HCT116 (cell line): ENCODE data around the gene NASP. TPM values are rescaled to one million over a fixed set of nuclear protein-coding genes. Genes with fewer than 3 reads are reported as not detected.

Experiments
- ATAC-seq: fragments of 200-7000 bp; cut with Tn5 transposase; 2 replicates; pipeline ENCODE4 v1.9.1; 2020; ENCODE audit warnings: mild to moderate bottlenecking, moderate library complexity
- BruUV-seq: library from RNA; stranded (reverse); fragments of 400-500 nt; replicated peaks from 2 replicates; lab custom pipeline; 2021; lab: Mats Ljungman, UMichigan
- CTCF ChIA-PET: fragments of 300-600 bp; sonication (Branson Sonifier 250); formaldehyde crosslinking; loops from one replicate; lab custom pipeline; 2021; ENCODE audit warnings: antibody characterized with exemption; lab: Charles Lee
- POLR2A ChIA-PET: fragments of 300-600, 350-600 bp; sonication (Branson Sonifier 250); formaldehyde crosslinking; loops from one replicate; lab custom pipeline; 2021; ENCODE audit warnings: antibody characterized with exemption; lab: Charles Lee
- RAD21 ChIA-PET, 2 experiments: fragments of 300-600 bp; sonication (Branson Sonifier 250); formaldehyde crosslinking; loops; one replicate each; lab custom pipeline; 2023; ENCODE audit warnings: low total read pairs in 2 of 2; ENCODE audit not compliant: uncharacterized antibody in 2 of 2, unreplicated experiment in 2 of 2, low non-redundant PET in 1 of 2; lab: Charles Lee
- DNase-seq: peaks from one replicate; pipeline ENCODE4 v3.0.0-alpha.2; 2010; ENCODE audit warnings: low read depth, low spot score
- H2AFZ ChIP-seq: fragments of 200-600 bp; shearing (Covaris generic), sonication (generic); 2 replicates; pipeline ENCODE4 v1.6.1; 2017; ENCODE audit warnings: low read depth, mixed run types, mixed read lengths, antibody characterized with exemption, low read length; ENCODE audit not compliant: poor library complexity, severe bottlenecking
- H3K27ac ChIP-seq: 2 replicates; pipeline ENCODE4 v1.5.1; 2012; ENCODE audit warnings: low read depth, low read length
- H3K27me3 ChIP-seq: fragments of 200-600 bp; sonication (generic); 2 replicates; pipeline ENCODE4 v1.6.1; 2016; ENCODE audit warnings: mixed run types, low read length, mixed read lengths; ENCODE audit not compliant: insufficient read depth
- H3K36me3 ChIP-seq, 2 experiments: fragments of 200-500 bp in 1 of 2; fragments of 200-600 bp in 1 of 2; sonication (Bioruptor generic) in 1 of 2; sonication (generic) in 1 of 2; 2 replicates each; pipeline versions ENCODE4 v1.5.1 to v1.6.1; 2014 to 2016; ENCODE audit warnings: low read length in 2 of 2, inconsistent platforms in 1 of 2, mixed read lengths in 1 of 2, mixed run types in 1 of 2; ENCODE audit not compliant: insufficient read depth in 2 of 2, control insufficient read depth in 1 of 2
- H3K4me1 ChIP-seq, 2 experiments: fragments of 200-600 bp in 1 of 2; sonication (generic) in 1 of 2; 2 replicates each; pipeline versions ENCODE4 v1.5.1 to v1.6.1; 2012 to 2017; ENCODE audit warnings: low read length in 2 of 2, inconsistent platforms in 1 of 2, mild to moderate bottlenecking in 1 of 2, mixed read lengths in 1 of 2, mixed run types in 1 of 2, moderate library complexity in 1 of 2; ENCODE audit not compliant: insufficient read depth in 2 of 2, control insufficient read depth in 1 of 2
- H3K4me2 ChIP-seq: fragments of 200-600 bp; sonication (generic); 2 replicates; pipeline ENCODE4 v1.6.1; 2017; ENCODE audit warnings: mixed run types, low read length, mixed read lengths
- H3K4me3 ChIP-seq, 2 experiments: fragments of 200-600 bp in 1 of 2; sonication (generic) in 1 of 2; replicated peaks in 1 of 2; 2 replicates each; pipeline ENCODE4 v1.5.1; 2011 to 2016; ENCODE audit warnings: low read length in 2 of 2, control low read depth in 1 of 2, low read depth in 1 of 2, mild to moderate bottlenecking in 1 of 2, mixed read lengths in 1 of 2, mixed run types in 1 of 2
- H3K79me2 ChIP-seq: fragments of 200-600 bp; sonication (generic); 2 replicates; pipeline ENCODE4 v1.6.1; 2017; ENCODE audit warnings: mild to moderate bottlenecking, mixed run types, low read length, moderate library complexity, mixed read lengths; ENCODE audit not compliant: insufficient read depth
- H3K9ac ChIP-seq: fragments of 200-600 bp; sonication (generic); 2 replicates; pipeline ENCODE4 v1.6.1; 2016; ENCODE audit warnings: low read length, mixed read lengths
- H3K9me2 ChIP-seq: fragments of 200-600 bp; sonication (generic), shearing (Covaris generic); 2 replicates; pipeline ENCODE4 v1.6.1; 2017; ENCODE audit warnings: mixed run types, mild to moderate bottlenecking, moderate library complexity; ENCODE audit not compliant: insufficient read depth
- H3K9me3 ChIP-seq, 2 experiments: fragments of 200-500 bp in 1 of 2; fragments of 200-600 bp in 1 of 2; sonication (Bioruptor generic) in 1 of 2; sonication (generic) in 1 of 2; 2 replicates each; pipeline ENCODE4 v1.6.1; 2014 to 2017; ENCODE audit warnings: low read length in 2 of 2, mixed read lengths in 2 of 2, inconsistent platforms in 1 of 2, low read depth in 1 of 2, mild to moderate bottlenecking in 1 of 2, mixed run types in 1 of 2, moderate library complexity in 1 of 2; ENCODE audit not compliant: control insufficient read depth in 1 of 2, insufficient read depth in 1 of 2
- H4K20me1 ChIP-seq: fragments of 200-600 bp; sonication (generic), shearing (Covaris generic); 2 replicates; pipeline ENCODE4 v1.6.1; 2017; ENCODE audit warnings: mixed run types, mild to moderate bottlenecking, moderate library complexity; ENCODE audit not compliant: insufficient read depth
- CTCF ChIP-seq, 3 experiments: fragments of 200-600 bp in 1 of 3; sonication (generic) in 1 of 3; IDR thresholded peaks in 2 of 3; conservative IDR thresholded peaks in 1 of 3; 2 replicates each; pipeline ENCODE4 v1.5.1; 2012 to 2017; ENCODE audit warnings: low read depth in 2 of 3, low read length in 2 of 3, antibody characterized with exemption in 1 of 3, borderline replicate concordance in 1 of 3, control low read depth in 1 of 3, mild to moderate bottlenecking in 1 of 3, mixed read lengths in 1 of 3, mixed run types in 1 of 3, moderate library complexity in 1 of 3; ENCODE audit not compliant: insufficient read depth in 1 of 3
- ELF1 ChIP-seq: IDR thresholded peaks from 2 replicates; pipeline ENCODE4 v1.6.1; 2012; ENCODE audit warnings: low read depth, borderline replicate concordance
- EZH2phosphoT487 ChIP-seq: fragments of 200-600 bp; IDR thresholded peaks from 2 replicates; pipeline ENCODE4 v1.6.1; 2018; ENCODE audit warnings: antibody characterized with exemption, borderline replicate concordance
- FOSL1 ChIP-seq: IDR thresholded peaks from 2 replicates; pipeline ENCODE4 v1.6.1; 2012; ENCODE audit warnings: low read depth
- JUND ChIP-seq: IDR thresholded peaks from 2 replicates; pipeline ENCODE4 v1.6.1; 2012
- RAD21 ChIP-seq: IDR thresholded peaks from 2 replicates; pipeline ENCODE4 v1.6.1; 2012; ENCODE audit warnings: low read depth, mild to moderate bottlenecking
- SP1 ChIP-seq: IDR thresholded peaks from 2 replicates; pipeline ENCODE4 v1.6.1; 2012; ENCODE audit warnings: low read depth
- YY1 ChIP-seq: IDR thresholded peaks from 2 replicates; pipeline ENCODE4 v1.6.1; 2011; ENCODE audit warnings: low read length, low read depth, moderate library complexity, mild to moderate bottlenecking; ENCODE audit not compliant: insufficient replicate concordance; ENCODE audit errors: extremely low read depth
- intact Hi-C: fragments of 100-400 bp; cut with micrococcal nuclease; formaldehyde crosslinking; loops from 2 replicates; pipeline ENCODE4 v1.10.0; 2022
- total RNA-seq: library from RNA; stranded (reverse); gene quantifications from one replicate; pipeline ENCODE4 v1.2.1, GENCODE V29; 2021; ENCODE audit not compliant: unreplicated experiment
- TF ChIP-seq, protein P1 (sequence below): IDR thresholded peaks from 2 replicates; pipeline ENCODE4 v1.6.1; 2011; ENCODE audit warnings: mild to moderate bottlenecking, low read length, moderate library complexity; ENCODE audit not compliant: insufficient replicate concordance; ENCODE audit errors: extremely low read depth

Gene NASP
- total RNA-seq, 1 experiment from 2014 or later: 185 TPM

DNA sequence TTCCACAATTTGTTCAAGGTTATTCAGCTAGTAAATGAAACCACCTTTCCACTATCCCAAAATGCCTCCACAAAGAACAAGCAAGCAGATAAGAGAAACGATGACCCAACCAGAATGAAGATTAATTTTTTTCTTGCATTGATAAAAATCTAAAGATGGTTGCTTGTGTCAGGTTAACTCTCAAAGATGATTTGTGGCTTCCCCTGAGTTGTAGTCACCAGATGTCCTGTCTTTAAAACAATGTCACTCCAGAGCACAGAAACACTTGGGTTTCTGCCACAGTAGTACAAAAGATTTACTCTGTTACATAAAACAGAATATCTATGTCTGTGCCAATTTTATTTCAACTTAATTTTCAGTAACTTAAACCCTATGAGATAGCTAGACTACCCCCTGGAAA, 51.4 kb downstream of the NASP start:
- Histone ChIP-seq H3K36me3 (peaks cover 54 to 66% of the 10 kb centered on the region in 2 experiments), H3K79me2 (no peaks in the 10 kb centered on the region), H2AFZ (no peak overlapping the region), H3K27me3 (no peaks in the 10 kb centered on the region), H3K4me2 (no peak overlapping the region), H3K27ac (no peak overlapping the region), H3K4me3 (no peak overlapping the region), H4K20me1 (no peaks in the 10 kb centered on the region), H3K9me3 (no peaks in the 10 kb centered on the region), H3K9ac (no peak overlapping the region), H3K4me1 (no peaks in the 10 kb centered on the region), H3K9me2 (no peaks in the 10 kb centered on the region)
- ATAC-seq (no peak), DNase-seq (no peak)
- ChIA-PET RAD21 (no interaction called here), POLR2A (no interaction called here), CTCF (no interaction called here)
- intact Hi-C loops: no loop called here
- BruUV-seq: no TSS peak
- TF ChIP-seq, protein P1, sequence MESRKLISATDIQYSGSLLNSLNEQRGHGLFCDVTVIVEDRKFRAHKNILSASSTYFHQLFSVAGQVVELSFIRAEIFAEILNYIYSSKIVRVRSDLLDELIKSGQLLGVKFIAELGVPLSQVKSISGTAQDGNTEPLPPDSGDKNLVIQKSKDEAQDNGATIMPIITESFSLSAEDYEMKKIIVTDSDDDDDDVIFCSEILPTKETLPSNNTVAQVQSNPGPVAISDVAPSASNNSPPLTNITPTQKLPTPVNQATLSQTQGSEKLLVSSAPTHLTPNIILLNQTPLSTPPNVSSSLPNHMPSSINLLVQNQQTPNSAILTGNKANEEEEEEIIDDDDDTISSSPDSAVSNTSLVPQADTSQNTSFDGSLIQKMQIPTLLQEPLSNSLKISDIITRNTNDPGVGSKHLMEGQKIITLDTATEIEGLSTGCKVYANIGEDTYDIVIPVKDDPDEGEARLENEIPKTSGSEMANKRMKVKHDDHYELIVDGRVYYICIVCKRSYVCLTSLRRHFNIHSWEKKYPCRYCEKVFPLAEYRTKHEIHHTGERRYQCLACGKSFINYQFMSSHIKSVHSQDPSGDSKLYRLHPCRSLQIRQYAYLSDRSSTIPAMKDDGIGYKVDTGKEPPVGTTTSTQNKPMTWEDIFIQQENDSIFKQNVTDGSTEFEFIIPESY: no peak
- TF ChIP-seq CTCF (IDR thresholded peaks at IDR 0.05 in 2 of 3, conservative IDR thresholded peaks at IDR 0.05 in 1 of 3; ENCODE audit: borderline replicate concordance in 1 of 3, insufficient read depth in 1 of 3, low read depth in 2 of 3, low read length in 2 of 3) (no peak), FOSL1 (no peak), ELF1 (no peak)

DNA sequence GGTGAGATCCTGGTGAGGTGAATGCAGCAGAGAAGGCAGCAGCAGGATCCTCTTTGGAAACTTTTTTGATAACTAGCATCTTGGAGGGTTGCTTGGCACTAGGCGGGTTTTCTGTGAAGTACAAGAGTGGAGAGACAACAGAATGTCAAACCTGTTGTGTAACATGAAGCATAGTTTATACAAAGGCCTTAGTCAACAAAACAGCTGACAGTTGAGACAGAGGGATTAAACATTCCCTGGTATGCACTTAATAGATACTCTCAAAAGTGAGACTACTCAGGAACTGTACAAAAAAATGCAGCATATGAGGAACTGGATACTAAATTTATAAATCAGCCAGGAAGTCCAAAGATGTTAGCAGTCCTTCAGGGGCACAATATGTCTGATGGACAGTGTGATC, 56.5 kb downstream of the NASP start:
- H3K4me3 ChIP-seq: no peak overlapping the region
- ChIA-PET CTCF (no interaction called here), RAD21 (no interaction called here), POLR2A (no interaction called here)
- H4K20me1 ChIP-seq: no peaks in the 10 kb centered on the region
- intact Hi-C loops: loop anchor here (10.0 kb wide), 1 partner anchor 205 kb away; no protein-coding TSS in a partner anchor
- no peak overlapping the region for H3K9ac ChIP-seq
- no peak for TF ChIP-seq SP1
- no peak for TF ChIP-seq YY1
- no peak for TF ChIP-seq EZH2phosphoT487
- TF ChIP-seq JUND: no peak
- TF ChIP-seq RAD21: no peak
- no peak overlapping the region for H3K4me2 ChIP-seq
- no peaks in the 10 kb centered on the region for H3K9me2 ChIP-seq
- ATAC-seq: no peak
- peaks cover 3 to 7% of the 10 kb centered on the region in 2 experiments; a peak in 3 of 4 replicates for H3K4me1 ChIP-seq
- no peaks in the 10 kb centered on the region for H3K27me3 ChIP-seq
- H3K27ac ChIP-seq: no peak overlapping the region
- DNase-seq: no peak
- H3K79me2 ChIP-seq: peaks cover 11% of the 10 kb centered on the region
- H2AFZ ChIP-seq: no peak overlapping the region
- no peaks in the 10 kb centered on the region for H3K9me3 ChIP-seq
- no TSS peak for BruUV-seq
- H3K36me3 ChIP-seq: peaks cover 35 to 37% of the 10 kb centered on the region in 2 experiments; a peak in 3 of 4 replicates
